ENCODE results near the gene EOGT.

Gene EOGT

DNA sequence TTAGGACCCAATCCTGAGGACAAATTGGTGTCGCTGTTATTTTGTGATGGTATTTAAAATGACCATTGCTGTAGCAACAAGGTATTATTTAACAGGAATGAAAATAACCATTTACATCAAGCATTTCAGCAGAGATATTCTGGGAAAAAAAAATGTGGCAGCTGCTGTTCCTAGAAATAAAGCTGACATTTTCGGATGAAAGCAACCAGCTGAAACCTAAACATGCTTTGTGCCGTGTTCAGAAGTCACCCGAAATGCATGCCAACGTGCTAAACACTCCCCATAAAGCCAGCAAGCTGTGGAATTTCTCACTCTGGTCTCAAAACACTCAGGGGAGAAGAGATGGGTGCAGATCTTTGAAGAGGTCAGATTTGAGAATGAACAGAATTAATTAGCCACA lies 49.6 kb downstream of the EOGT start:
- in situ Hi-C loops (cut with HindIII; ENCODE audit: low sequenced_read_pairs): no loop called here

GRCh38 chr3:68963376-68963775 lies 50.1 kb downstream of the EOGT start:
- in situ Hi-C loops (cut with HindIII; ENCODE audit: low sequenced_read_pairs): no loop called here

- in situ Hi-C loops (cut with HindIII; ENCODE audit: low sequenced_read_pairs): no loop called here
Observed at GRCh38 chr3:68958932-68959331, 54.6 kb downstream of the EOGT start.

GRCh38 chr3:68957895-68958294 lies 55.6 kb downstream of the EOGT start:
- in situ Hi-C loops (cut with HindIII; ENCODE audit: low sequenced_read_pairs): no loop called here

GRCh38 chr3:68953816-68954444 lies 59.6 kb downstream of the EOGT start:
- in situ Hi-C loops (cut with HindIII; ENCODE audit: low sequenced_read_pairs): no loop called here

- in situ Hi-C loops (cut with HindIII; ENCODE audit: low sequenced_read_pairs): no loop called here
Observed at GRCh38 chr3:68945225-68945624, 68.3 kb downstream of the EOGT start.

DNA sequence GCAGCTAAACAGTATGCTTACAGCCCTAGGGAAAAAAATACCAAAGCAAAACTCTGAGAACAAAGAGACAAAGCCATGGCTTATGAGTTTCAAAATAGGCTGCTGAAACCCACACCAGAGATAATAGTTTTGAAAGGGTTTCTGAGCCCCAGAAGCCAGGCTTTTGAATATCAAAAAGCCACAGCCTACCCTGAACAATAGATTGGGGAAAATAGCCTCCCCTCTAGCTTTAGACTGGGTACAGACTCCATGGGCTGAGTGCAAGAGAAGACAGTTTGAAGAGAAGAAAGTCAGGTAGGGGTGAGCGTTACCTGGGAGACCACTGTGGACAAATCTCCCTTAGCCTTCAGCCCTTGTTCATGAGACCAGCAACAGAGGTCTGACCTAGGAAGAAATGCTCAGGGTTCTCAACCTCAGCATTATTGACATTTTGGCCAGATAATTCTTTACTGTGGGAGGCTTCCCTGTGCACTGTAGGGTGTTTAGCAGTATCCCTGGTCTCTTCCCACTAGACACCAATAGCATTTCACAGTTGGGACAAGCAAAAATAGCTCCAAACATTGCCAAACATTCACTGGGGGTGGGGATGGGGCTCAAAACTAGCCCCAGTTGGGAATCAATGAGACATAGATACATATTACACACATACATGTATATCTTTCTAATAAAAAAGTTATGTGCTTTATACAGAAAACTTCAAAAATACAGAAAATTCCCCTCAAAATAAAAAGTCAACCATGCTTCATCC lies 69.6 kb downstream of the EOGT start:
- in situ Hi-C loops (cut with HindIII; ENCODE audit: low sequenced_read_pairs): no loop called here

- in situ Hi-C loops (cut with HindIII; ENCODE audit: low sequenced_read_pairs): no loop called here
Observed at GRCh38 chr3:68941055-68941454, 72.4 kb downstream of the EOGT start.

GRCh38 chr3:68936856-68937255 lies 76.6 kb downstream of the EOGT start:
- in situ Hi-C loops (cut with HindIII; ENCODE audit: low sequenced_read_pairs): no loop called here

GRCh38 chr3:68935778-68936177 lies 77.7 kb downstream of the EOGT start:
- in situ Hi-C loops (cut with HindIII; ENCODE audit: low sequenced_read_pairs): no loop called here

DNA sequence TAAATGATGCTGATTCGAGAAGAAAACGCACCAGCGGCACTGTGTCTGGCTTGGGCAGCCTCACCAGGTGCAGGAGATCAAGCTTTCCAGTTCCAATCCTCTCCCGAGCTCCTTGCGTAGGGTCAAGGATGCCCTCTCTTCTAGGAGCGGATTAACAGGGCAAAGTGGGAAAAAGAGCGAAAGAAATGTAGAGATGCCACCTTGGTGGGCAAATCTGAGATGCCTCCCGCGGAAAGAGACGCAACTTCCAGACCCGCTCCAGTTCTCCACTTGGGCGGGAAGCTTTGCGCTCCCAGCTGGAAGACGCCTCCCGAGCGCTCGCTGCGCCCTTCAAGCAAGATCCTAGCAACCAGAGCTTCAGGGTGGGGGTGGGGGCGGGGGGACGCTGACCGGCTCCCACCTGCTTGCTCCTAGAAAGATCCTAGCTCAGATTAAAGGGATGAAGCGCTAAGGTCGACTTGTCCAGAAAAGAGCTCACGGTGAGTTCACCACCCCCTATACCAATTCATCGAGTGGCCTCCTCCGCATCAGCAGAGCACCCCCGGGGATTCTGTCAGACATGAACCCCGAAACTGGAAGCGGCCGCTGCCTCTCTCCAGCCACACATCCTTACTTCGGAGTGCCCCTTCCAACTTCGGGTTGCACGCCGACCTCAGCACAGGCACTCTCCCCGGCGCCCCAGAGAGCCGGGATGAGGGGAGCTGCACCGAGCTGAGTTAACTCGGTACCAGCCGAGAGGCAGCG lies 81.9 kb downstream of the EOGT start:
- in situ Hi-C loops (cut with HindIII; ENCODE audit: low sequenced_read_pairs): no loop called here

Measured in endothelial cell of hepatic sinusoid (primary cell).